Stromal cell of bone marrow (primary cell): ENCODE results near the gene RITA1.
"Not testable (repeated sequence)": the region's sequence is repeated elsewhere in the genome, so short reads cannot be mapped to it uniquely, and the experiment has no call there.

ENCODE experiments used
- DNase-seq: peaks from one replicate; pipeline ENCODE4 v3.0.0-alpha.2; 2012; ENCODE audit warnings: low read depth

RITA1 gene

DNA sequence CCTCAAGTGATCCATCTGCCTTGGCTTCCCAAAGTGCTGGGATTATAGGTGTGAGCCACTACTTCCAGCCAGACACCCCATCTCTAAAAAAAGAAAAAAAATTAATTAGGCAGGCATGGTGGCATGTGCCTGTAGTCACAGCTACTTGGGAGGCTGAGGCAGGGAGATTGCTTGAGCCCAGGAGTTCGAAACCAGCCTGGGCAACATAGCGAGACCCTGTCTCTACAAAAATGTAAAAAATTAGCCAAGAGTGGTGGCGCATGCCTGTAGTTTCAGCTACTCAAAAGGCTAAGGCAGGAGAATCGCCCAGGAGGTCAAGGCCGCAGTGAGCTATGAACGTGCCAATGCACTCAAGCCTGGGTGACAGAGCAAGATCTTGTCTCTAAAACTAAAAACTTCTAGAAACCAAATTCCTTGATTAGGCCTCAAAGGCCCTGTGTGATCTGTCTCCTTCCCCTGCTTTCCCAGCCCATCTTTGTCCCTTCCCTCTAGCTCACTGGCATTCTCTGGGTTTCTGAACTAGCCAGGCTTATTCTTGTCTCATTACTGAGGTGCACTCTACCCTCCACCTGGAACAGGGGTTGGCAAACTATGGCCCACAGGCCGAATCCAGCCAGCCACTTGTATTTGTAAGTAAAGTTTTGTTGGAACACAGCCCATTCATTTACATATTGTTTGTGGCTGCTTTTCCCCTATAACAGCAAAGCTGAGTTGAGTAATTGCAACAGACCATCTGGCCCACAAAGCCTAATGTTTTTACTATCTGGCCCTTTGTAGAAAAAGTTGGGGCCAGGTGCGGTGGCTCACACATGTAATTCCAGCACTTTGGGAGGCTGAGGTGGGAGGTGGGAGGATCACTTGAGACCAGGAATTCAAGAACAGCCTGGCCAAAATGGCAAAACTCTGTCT is 18.6 kb downstream of the RITA1 start:
- DNase-seq = no peak

DNA sequence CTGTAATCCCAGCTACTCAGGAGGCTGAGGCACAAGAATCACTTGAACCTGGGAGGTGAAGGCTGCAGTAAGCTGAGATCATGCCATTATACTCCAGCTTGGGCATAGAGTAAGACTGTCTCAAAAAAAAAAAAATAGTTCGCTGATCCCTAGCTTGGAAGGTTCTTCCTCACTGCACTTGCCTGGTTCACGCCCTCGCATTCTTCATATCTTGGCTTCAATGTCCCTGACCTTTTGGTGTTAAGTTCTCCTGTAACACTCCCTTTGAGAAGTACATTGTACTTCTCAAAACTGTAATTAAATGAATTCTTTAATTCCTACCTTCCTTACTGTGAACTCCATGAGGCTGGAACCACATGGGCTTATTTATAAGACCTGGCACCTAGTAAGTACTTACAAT is 19.3 kb downstream of the RITA1 start:
- no peak for DNase-seq

DNA sequence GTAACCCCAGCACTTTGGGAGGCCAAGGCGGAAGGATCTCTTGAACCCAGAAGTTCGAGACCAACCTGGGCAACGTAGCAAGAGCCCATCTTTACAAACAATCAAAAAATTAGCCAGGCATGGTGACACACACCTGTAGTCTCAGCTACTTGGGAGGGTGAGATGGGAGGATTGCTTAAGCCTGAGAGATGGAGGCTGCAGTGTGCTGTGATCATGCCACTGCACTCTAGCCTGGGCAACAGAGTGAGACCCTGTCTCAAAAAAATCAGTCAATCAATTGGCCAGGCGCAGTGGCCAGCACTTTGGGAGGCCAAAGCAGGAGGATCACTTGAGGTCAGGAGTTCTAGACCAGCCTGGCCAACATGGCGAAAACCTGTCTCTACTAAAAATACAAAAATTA is 21.3 kb downstream of the RITA1 start:
- not testable (repeated sequence) for DNase-seq

DNA sequence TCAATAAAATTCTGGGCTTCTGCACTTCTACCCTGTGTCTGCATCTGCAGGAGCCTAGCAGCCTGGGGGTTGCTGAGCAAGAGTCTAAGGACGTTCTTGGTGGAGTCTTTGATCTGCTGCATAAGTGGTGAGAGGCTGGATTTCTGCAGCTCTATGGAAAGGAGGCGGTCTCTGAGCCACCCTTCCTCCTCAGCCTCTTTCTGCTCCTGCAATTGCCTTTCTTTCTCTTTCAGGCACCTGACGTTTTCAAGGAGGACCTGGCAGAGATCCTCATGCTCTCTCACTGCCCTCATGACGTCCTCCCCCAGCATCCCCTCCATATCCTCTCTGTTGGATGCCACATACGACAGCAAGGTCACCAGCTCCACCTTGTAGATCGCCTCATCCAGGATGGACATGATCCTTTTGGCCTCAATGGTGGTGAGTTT is 22.1 kb downstream of the RITA1 start:
- no peak for DNase-seq

DNA sequence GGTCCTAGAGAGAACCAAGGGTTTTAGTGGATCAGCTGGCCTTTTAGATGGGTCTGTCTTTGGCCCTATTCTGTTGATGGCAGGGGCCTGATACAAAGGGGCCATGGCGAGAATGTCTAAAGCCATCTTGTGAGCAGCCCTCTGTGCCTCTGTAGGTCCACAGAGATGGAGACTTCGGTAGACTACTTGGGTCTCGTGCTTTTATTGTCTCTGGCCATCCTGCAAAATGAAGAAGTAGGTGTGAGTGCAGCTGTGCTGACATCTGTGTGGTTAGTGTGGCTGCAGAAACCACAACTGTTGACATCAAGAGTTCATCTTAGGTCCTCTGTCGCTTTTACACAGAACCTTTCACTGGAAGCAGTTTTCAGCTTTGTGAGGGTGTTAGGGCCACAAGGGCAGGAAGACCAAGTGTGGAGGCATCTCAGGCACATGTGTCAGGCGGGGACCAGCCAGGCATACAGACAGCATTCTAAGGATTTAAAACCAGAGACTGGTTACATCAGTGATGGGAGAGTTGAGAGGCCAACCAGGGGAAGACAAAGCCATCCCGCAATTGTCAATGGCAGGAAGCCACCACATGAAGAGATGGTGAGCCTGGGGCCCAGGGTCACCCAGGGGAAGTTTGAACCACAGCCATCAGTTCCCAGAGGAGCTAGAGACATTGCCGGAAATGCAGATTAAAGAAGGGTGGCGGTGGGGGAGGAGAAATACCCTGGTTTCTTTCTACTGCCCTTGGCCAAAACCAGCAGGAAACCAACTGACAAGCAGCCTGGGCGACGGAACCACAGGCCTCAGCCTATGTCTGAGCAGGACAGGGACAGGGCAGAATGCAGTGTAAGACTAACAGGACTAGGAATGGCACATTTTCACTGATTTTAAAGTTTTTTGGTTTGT is 22.8 kb downstream of the RITA1 start:
- DNase-seq = no peak

DNA sequence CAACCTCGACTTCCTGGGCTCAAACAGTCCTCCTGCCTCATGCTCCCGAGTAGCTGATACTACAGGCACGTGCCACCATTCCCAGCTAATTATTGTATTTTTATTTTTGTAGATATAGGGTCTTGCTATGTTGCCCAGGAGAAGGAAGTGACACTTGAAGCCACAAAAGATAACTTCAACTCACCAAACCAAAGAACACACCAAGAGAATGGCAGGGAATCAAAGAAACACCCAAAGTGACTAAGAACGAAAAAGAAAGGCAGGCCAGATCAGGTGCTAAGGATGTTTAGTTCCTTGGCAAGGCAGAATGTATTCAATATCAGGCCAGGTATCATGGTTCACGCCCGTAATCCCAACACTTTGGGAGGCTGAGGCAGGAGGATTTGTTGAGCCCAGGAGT is 25.6 kb downstream of the RITA1 start:
- no peak for DNase-seq

DNA sequence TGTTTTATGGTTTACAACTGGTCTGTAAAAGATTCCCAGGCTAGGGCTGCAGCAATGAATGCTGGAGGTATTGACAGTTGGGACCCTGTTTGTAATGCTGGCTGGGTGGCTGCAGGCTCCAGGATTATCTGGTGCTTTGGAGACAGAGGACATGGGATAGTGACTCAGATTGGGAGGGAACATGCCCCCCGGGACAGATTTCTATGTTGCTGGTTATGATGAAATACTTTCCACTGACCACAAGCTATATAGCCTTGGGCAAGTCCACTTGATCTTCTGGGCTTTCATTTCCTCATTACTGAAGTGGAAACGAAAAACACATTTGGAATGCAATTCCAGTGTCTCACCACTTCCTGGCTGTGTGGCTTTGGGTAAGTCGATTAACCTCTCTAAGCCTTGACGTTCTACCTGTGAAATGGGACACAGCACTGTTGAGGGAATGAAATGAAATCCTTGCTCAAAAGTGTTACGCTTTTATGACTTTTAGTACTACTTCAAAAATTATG is 29.4 kb downstream of the RITA1 start:
- DNase-seq = peak; percentile 98

DNA sequence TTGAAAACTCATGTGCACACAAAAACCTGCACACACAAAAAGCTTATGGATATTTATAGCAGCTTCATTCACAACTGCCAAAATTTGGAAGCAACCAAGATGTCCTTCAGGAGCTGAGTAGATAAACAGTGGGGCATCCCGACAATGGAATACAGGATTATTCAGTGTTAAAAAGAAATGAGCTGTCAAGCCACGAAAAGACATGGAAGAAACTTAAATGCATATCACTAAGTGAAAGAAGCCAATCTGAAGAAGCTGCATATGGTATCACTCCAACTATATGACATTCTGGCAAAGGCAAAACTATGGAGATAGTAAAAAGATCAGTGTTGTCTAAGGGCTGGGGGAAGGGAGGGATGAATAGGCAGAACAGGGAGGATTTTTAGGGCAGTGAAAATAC is 30.5 kb downstream of the RITA1 start:
- DNase-seq = no peak

DNA sequence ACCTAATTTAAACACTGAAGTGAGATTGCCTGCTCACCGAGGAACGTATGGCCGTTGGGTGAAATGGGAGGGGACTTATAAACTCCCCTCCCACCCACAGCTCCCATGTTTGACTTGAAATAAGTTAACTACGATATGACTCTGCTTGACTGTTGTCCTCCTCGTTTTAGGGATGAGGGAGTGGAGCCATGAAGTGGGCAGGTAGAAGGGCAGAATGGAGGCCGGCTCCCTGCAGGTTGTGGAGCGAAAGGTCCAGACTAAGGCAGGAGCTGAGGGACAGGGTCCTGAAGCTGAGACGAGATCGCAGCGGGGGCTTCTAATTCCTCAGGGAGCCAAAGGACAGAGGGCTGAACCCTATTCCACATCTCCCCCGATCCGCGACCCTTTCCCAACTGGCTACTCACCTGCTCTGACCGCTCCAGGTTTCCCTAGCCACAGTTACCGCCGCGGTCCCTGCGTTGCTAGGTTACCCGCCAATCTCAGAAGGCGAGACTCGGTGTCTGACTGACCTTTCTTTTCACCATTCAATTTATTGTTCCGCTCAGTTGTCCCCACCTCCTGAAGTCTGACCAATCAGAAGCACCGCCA is 35.2 kb downstream of the RITA1 start:
- DNase-seq = no peak

DNA sequence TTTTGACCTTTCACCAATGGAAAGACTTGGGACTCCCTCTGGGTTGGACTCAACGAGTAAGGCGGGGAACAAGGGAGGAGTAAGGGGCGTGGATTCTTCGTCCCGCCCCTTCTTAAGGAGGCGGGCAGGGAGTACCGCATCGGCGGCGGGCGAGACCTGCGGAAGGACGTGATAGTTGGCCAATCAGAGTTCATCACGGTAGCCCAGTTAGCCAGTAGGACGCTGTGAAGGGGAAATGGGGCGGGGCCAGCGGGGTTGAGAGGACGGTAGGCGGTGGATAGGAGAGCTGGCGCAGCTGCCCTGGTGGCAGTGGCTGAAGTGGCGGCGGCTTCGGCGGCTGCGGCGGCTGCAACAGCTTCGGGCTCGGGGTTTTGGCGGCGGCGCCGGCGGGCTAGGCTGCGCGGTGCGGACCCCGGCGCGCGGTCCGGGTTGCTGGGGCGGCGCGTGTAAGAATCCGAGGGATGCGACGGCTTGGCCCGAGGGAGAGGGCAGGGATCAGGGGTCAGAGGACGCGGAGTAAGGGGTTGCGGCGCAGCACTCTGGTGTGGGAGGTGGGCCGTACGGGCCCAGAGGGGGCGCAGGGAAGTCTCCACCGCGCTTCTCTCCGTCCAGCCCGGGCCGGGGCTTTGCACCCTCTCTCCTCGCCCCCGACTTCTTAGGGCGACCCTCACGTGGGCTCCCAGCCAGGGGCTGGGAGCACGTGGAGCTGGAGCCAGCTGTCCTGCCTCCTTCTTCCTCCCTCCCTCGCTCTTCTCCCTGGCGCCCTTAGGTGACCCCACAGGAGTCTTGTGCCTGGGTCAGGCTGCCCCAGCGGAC is 35.9 kb downstream of the RITA1 start, which contains the start of gene TPCN1:
Gene TPCN1, plus strand, starts transcription at position 284 of the 816 bp plus-strand sequence. CDS start 5,389 bp downstream, outside the sequence.
- peak; percentile 100 for DNase-seq

DNA sequence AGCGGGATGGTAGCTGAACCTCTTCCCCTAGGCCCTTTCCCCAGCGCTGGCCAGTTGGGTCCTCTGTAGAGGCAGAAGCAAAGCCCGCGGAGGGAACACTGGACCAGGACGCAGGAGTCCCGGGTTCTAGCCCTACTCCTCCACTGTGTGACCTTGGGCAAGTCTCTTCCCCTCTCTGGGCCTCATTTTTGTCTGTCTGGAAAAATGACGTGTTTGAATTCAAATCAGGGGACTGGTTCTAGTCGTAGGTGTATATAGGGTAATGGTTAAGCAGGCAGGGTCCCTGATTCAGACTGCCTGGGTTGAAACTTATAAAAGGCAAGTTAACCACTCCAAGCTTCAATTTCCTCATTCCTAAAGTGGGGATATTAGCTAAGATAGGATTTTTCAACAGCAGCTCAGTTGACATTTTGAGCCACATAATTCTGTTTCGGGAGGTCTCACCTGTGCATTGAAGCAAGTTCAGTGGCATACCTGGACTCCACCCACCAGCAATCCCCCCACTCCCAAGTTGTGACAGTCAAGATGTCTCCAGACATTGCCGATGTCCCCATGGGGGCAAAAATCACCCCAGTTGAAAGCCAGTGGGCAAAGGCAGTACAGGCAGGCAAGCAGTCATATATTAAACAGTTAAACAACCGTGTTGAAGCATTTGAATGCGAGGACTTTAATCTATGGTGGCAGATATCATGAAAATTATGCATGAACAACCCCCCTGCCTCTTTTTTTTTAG is 36.6 kb downstream of the RITA1 start:
- no peak for DNase-seq

DNA sequence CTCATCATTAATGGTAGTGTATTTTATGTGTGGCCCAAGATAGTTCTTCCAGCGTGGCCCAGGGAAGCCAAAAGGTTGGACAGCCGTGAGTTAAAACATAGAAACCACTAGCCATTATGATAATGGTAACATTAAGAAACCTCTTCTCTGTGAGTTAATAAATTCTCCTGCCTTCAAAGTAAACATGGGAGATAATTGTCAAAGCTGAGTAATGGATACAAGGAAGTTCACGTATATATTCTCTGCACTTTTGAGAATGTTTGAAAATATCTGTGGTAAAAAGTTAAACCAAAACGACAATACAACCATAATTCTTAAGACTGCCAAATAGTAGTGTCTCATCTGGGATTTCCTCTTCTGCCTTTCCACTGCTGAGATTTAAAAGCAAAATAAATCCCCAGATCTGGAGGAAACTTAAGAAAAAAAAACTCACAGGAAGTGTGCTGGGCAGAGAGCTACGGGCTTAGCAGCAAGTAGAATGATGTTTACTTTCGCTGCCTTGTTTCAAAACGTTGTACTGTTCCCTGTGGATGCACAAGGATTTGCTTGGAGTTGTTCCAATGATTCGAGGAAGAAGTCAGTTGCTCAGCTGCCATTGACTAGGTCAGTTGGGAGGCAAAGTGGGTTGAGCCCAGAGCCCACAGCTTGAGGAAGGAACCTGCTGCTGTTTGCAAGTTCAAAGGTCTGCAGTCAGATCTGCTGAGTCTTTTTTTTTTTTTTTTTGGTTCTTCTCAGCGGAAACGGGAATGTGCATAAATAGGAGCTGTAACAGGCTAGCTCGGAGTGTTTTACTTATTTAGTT is 37.4 kb downstream of the RITA1 start:
- peak; percentile 90 for DNase-seq

DNA sequence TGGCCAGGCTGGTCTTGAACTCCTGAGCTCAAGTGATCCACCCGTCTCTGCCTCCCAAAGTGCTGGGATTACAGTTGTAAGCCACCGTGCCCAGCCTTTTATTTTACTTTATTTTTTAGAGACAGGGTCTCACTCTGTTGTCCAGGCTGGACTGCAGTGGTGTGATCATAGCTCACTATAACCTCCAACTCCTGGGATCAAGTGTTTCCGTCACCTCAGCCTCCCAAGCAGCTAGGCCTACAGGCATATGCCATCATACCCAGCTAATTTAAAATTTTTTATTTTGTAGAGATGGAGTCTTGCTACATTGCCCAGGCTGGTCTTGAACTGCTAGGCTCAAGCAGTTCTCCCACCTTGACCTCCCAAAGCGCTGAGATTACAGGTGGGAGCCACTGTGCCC is 39.4 kb downstream of the RITA1 start:
- DNase-seq = no peak

DNA sequence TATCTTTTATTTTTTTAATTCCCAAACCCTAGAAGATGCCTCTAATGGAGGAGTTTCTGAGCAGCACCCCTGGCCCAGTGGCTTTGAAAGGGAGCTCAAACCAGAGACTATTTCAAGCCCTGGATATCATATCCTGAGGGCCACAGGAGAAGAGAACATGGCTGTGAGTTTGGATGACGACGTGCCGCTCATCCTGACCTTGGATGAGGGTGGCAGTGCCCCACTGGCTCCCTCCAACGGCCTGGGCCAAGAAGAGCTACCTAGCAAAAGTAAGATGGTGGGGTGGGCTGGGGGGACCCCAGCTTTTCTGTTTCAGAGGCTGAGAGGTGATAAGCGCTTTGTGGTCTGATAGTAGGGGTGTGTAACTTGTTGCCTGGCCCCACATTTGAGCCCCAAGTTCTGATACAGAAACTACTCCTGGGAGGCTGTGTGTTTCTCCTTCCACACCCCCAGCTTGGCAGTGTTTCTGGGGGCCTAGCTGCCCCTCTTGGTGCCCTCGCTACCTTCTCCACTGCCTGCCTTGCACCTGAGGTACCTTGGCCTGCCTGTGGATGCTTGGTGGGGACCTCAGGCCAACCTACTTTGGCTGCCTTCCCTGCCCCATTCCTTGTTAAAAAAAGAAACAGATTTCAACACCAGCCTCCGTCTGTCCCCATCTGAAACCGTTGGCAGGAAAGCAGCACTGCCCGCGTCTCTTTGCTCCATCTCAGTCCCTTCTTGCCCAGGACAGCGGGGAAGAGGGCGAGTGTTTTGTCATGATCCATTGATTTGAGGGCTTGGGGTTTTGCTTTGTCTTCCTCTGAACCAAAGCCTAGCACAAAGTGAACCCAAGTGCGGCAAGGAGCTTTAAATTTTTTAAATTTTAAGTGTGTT is 41.4 kb downstream of the RITA1 start:
- no peak for DNase-seq

DNA sequence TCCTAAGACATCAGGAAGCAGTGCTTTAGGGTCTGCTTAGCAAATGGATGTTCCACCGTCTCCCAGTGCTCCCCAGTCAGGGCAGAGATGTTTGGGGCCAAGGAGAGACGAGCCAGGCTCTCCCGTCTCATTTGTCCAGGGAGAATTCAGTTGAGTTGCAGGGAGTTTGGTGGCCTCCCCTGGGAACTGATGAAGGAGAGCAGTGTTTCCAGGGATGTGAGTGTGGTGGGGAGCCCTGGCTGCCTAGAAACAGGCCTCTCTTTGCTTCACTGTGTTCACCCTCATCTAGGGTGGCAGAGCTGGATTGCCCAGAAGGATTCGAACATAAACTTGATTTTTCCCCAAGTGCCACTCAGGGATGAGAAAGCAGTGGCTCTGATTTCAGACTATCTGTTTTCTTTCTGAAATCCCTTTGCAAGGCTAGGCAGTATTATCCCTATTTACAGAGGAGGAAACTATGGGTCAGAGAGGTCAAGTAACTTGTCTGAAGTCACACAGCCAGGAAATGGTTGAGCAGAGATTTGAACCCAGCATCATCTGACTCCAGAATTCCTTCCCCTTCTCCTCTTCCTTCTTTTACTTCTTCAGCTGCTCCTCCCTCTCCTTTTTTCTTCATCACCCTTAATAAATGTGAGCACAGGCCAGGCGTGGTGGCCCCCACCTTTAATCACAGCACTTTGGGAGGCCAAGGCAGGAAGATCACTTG is 42.3 kb downstream of the RITA1 start:
- no peak for DNase-seq

DNA sequence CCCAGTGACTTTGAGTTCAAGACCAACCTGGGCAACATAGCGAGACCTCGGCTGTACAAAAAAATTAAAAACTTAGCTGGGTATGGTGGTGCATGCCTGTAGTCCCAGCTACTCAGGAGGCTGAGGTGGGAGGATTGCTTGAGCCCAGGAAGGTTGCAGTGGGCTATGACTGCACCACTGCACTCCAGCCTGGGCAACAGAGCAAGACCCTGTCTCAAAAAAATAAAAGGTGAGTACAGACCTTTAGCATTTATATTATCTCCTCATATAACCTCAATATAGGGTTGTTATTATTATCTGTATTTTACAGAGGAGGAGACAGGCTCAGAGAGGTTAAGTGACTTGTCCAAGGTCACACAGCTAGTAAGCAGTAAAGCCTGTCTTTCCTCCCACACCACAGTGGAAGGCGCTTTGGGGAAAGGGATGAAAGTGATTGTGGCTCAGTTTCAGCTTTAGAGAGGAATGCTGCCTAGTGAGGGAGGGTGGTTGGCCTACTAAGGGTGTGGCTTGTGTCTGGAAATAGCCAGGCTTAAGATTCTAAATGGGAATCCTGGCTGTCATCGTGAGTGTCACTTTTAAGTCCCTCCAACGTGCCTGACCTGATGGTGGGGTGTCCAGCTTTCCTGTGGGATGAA is 43.0 kb downstream of the RITA1 start:
- DNase-seq = no peak
